Renal cortex interstitium (tissue), 15 donors: Measurements from ENCODE around the gene NPY5R. TPM values are rescaled to one million over a fixed set of nuclear protein-coding genes. Genes with fewer than 3 reads are reported as not detected.
A peak's percentile ranks its signal among the peaks of the same experiment; 100 is the strongest.

Experiments used
- DNase-seq, 11 donors: peaks; one replicate each; pipeline ENCODE4 v3.0.0-alpha.2; 2013; ENCODE audit warnings: low read depth in 9 of 11, low spot score in 4 of 11; ENCODE audit errors: extremely low read depth in 1 of 11
- long read RNA-seq, 16 experiments: transcript quantifications; one replicate each; lab custom pipeline, GENCODE V29; 2026
- polyA plus RNA-seq, 3 donors: library from polyadenylated mRNA; unstranded; fragments of 120-200 nt; gene quantifications; one replicate each; pipeline ENCODE4 v1.2.1, GENCODE V29; 2013; ENCODE audit not compliant: insufficient read length in 3 of 3

The NPY5R gene
- polyA plus RNA-seq, result 1 to 10 TPM; 3.2 to 5.0 (median 4.4) TPM
- long read RNA-seq, donor 1, partial matches to known transcripts, result 0 of 3 reads
- long read RNA-seq, donor 1, other reads (novel, unspliced or antisense), result 0 of 3 reads
- long read RNA-seq, donor 2, partial matches to known transcripts, result 0 of 3 reads
- long read RNA-seq, donor 2, other reads (novel, unspliced or antisense), result 0 of 3 reads
- long read RNA-seq, donor 3, partial matches to known transcripts, result 5 of 9 reads
- long read RNA-seq, donor 3, other reads (novel, unspliced or antisense), result 0 of 9 reads
- long read RNA-seq, donor 4, partial matches to known transcripts, result 0 of 2 reads
- long read RNA-seq, donor 4, other reads (novel, unspliced or antisense), result 0 of 2 reads
- long read RNA-seq, donor 5, result 0 reads
- long read RNA-seq, donor 6, partial matches to known transcripts, result 0 of 2 reads
- long read RNA-seq, donor 6, other reads (novel, unspliced or antisense), result 0 of 2 reads
- long read RNA-seq, donor 7, transcript NPY5R-202 (1 exons, 1,418 nt), result major isoform, 5 of 6 reads
- long read RNA-seq, donor 7, partial matches to known transcripts, result 0 of 6 reads
- long read RNA-seq, donor 7, other reads (novel, unspliced or antisense), result 0 of 6 reads
- long read RNA-seq, donor 8, result 0 reads
- long read RNA-seq, donor 9, partial matches to known transcripts, result 0 of 2 reads
- long read RNA-seq, donor 9, other reads (novel, unspliced or antisense), result 0 of 2 reads
- long read RNA-seq, donor 10, transcript NPY5R-202 (1 exons, 1,418 nt), result major isoform, 6 of 7 reads
- long read RNA-seq, donor 10, partial matches to known transcripts, result 0 of 7 reads
- long read RNA-seq, donor 10, other reads (novel, unspliced or antisense), result 0 of 7 reads
- long read RNA-seq, donor 11, partial matches to known transcripts, result 0 of 2 reads
- long read RNA-seq, donor 11, other reads (novel, unspliced or antisense), result 0 of 2 reads
- long read RNA-seq, donor 12, partial matches to known transcripts, result 23 of 24 reads
- long read RNA-seq, donor 12, other reads (novel, unspliced or antisense), result 0 of 24 reads
- long read RNA-seq, donor 13, result 0 reads
- long read RNA-seq, donor 14, partial matches to known transcripts, result 0 of 2 reads
- long read RNA-seq, donor 14, other reads (novel, unspliced or antisense), result 0 of 2 reads
- long read RNA-seq, donor 15, partial matches to known transcripts, result 0 of 2 reads
- long read RNA-seq, donor 15, other reads (novel, unspliced or antisense), result 0 of 2 reads
- long read RNA-seq, donor 16, transcript NPY5R-202 (1 exons, 1,418 nt), result minor isoform, 5 of 11 reads
- long read RNA-seq, donor 16, transcript NPY5R-201 (4 exons, 1,843 nt), result major isoform, 6 of 11 reads
- long read RNA-seq, donor 16, partial matches to known transcripts, result 0 of 11 reads
- long read RNA-seq, donor 16, other reads (novel, unspliced or antisense), result 0 of 11 reads

- no peak for DNase-seq
Observed at GRCh38 chr4:163343604-163344146, at the start of gene NPY5R. NPY5R (plus strand) TSS chr4:163343892; CDS start chr4:163350274, 6,382 bp downstream.

GRCh38 chr4:163295138-163295537 is 48.6 kb upstream of the NPY5R start:
- DNase-seq, result no peak

GRCh38 chr4:163300445-163300844 is 43.2 kb upstream of the NPY5R start:
- no peak for DNase-seq

GRCh38 chr4:163303069-163303468 is 40.6 kb upstream of the NPY5R start:
- no peak for DNase-seq

GRCh38 chr4:163309466-163309865 is 34.2 kb upstream of the NPY5R start:
- DNase-seq, result no peak

GRCh38 chr4:163317110-163317509 is 26.6 kb upstream of the NPY5R start:
- DNase-seq, result no peak

- no peak for DNase-seq
Observed at GRCh38 chr4:163330916-163331628, 12.6 kb upstream of the NPY5R start.

GRCh38 chr4:163331629-163332376 is 11.9 kb upstream of the NPY5R start:
- DNase-seq, result peak in 5 of 11 donors; percentile 11 to 32 (median 23)

- peak; percentile 60 to 80 (median 71) for DNase-seq
Observed at GRCh38 chr4:163332526-163333406, 10.9 kb upstream of the NPY5R start, which contains the start of gene NPY1R. NPY1R (minus strand) TSS chr4:163332596; CDS start chr4:163326554, 6,042 bp downstream.

GRCh38 chr4:163335384-163335783 is 8.3 kb upstream of the NPY5R start:
- no peak for DNase-seq

- DNase-seq, result peak in 4 of 11 donors; percentile 15 to 24 (median 22)
Observed at GRCh38 chr4:163344147-163345125, 744 bp downstream of the NPY5R start.

GRCh38 chr4:163350672-163351071 is 7.0 kb downstream of the NPY5R start:
- DNase-seq, result no peak

GRCh38 chr4:163353054-163353453 is 9.4 kb downstream of the NPY5R start:
- no peak for DNase-seq

- DNase-seq, result no peak
Observed at GRCh38 chr4:163356104-163356503, 12.4 kb downstream of the NPY5R start.

GRCh38 chr4:163367651-163368050 is 24.0 kb downstream of the NPY5R start:
- DNase-seq, result no peak
